Measurements from ENCODE around the gene JAZF1.

Gene JAZF1

GRCh38 chr7:27901028-27901760 lies 279.4 kb downstream of the JAZF1 start:
- DNase-seq (ENCODE audit: low read depth) = peak; percentile 42
- H3K4me3 ChIP-seq (ENCODE audit: low read depth, low read length) = no peak overlapping the region

DNA sequence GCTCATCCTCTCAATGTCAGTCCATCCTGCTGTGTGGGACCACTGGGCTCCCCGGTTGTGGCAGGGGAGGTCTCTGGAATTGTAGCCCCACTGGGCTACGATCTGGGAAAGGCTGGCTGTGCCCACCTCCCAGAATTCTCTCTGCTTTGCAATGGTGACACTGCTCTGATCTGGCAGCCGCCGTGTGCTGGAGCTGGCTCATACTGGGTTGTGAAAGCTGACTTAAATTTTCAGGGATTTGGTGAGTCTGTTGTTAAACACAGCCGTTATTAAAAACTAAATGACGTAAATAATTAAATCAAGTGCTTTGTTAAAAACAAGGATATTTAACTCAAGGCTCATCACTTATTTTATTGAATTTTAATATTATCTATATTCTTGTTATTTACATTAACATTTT lies 280.6 kb downstream of the JAZF1 start:
- H3K4me3 ChIP-seq (ENCODE audit: low read depth, low read length) = no peak overlapping the region
- no peak for DNase-seq (ENCODE audit: low read depth)
- TF ChIP-seq CTCF (IDR thresholded peaks at IDR 0.05; ENCODE audit: low read depth, low read length, missing control alignments) = no peak

More at GRCh38 chr7:27901028-27901760, 279.4 kb downstream of the JAZF1 start:
- no peak for TF ChIP-seq CTCF (IDR thresholded peaks at IDR 0.05; ENCODE audit: low read depth, low read length, missing control alignments)

DNA sequence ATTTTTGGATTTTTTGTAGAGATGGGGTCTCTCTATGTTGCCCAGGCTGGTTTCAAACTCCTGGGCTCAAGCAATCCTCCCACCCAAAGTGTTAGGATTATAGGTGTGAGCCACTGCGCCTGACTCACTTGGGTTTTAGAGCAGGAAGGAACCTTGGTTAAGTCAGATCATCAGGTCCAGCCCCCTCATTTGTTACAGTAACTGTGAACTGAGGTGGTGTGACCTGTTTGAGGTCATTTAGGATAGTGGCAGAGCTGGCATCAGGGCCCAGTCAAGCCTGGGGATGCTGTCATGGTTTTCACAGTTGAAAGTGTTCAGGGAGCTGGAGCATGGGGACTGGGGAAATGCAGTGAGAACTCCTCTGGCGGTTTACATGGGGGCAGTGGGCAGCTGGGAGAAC lies 281.0 kb downstream of the JAZF1 start:
- no peak for DNase-seq (ENCODE audit: low read depth)
- no peak for TF ChIP-seq CTCF (IDR thresholded peaks at IDR 0.05; ENCODE audit: low read depth, low read length, missing control alignments)
- H3K4me3 ChIP-seq (ENCODE audit: low read depth, low read length) = no peak overlapping the region

GRCh38 chr7:27897441-27897847 lies 283.2 kb downstream of the JAZF1 start:
- TF ChIP-seq CTCF (IDR thresholded peaks at IDR 0.05; ENCODE audit: low read depth, low read length, missing control alignments) = no peak
- DNase-seq (ENCODE audit: low read depth) = no peak
- no peak overlapping the region for H3K4me3 ChIP-seq (ENCODE audit: low read depth, low read length)

DNA sequence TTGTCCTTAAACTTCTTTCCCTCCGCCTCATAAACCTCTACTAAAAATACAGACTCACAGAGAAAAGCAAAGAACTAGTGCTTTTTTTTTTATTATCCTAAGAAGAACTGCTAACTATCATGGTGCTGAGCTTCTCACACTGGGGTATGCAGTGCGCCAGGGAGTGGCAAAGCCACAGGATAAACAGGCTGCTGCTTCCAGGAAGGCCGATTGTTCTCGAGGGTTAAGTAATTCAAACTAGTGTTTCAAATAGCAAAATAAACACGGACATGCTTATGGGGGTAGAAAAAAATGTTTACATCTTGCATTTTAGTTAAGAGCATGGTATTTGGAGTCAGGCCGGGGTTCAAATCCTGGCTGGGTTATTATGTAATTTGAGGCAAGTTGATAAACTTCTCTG lies 283.6 kb downstream of the JAZF1 start:
- H3K4me3 ChIP-seq (ENCODE audit: low read depth, low read length) = no peak overlapping the region
- TF ChIP-seq CTCF (IDR thresholded peaks at IDR 0.05; ENCODE audit: low read depth, low read length, missing control alignments) = no peak
- DNase-seq (ENCODE audit: low read depth) = no peak

GRCh38 chr7:27895551-27895950 lies 285.0 kb downstream of the JAZF1 start:
- no peak for DNase-seq (ENCODE audit: low read depth)
- no peak for TF ChIP-seq CTCF (IDR thresholded peaks at IDR 0.05; ENCODE audit: low read depth, low read length, missing control alignments)
- H3K4me3 ChIP-seq (ENCODE audit: low read depth, low read length) = no peak overlapping the region
